Stimulated activated CD8-positive, alpha-beta memory T cell treated with anti-CD3 and anti-CD28 coated beads, Interleukin-4, amount 100 ng/mL, for 4 hours (primary cell): ENCODE results near the gene CYRIA.

ENCODE experiments used
- DNase-seq, 2 donors: peaks; one replicate each; pipeline ENCODE4 v3.0.0-alpha.2; 2020; ENCODE audit warnings: low read depth in 2 of 2, low spot score in 1 of 2

CYRIA gene

GRCh38 chr2:16669388-16669787, 3.8 kb upstream of the CYRIA start:
- DNase-seq = no peak

- no peak for DNase-seq
These were observed 791 bp upstream of the CYRIA start for GRCh38 chr2:16666449-16666801.

GRCh38 chr2:16664809-16665747, 556 bp downstream of the CYRIA start:
- no peak for DNase-seq

GRCh38 chr2:16664052-16664731, 1.4 kb downstream of the CYRIA start:
- no peak for DNase-seq

- no peak for DNase-seq
These were observed 2.3 kb downstream of the CYRIA start for GRCh38 chr2:16663121-16663905.

GRCh38 chr2:16661936-16662839, 3.4 kb downstream of the CYRIA start:
- DNase-seq = no peak

- no peak for DNase-seq
These were observed 4.1 kb downstream of the CYRIA start for GRCh38 chr2:16661526-16661925.

- DNase-seq = no peak
These were observed 5.1 kb downstream of the CYRIA start for GRCh38 chr2:16660556-16660955.

- no peak for DNase-seq
These were observed 5.5 kb downstream of the CYRIA start for GRCh38 chr2:16660114-16660513.

GRCh38 chr2:16658076-16658739, 7.4 kb downstream of the CYRIA start:
- no peak for DNase-seq

- DNase-seq = no peak
These were observed 8.0 kb downstream of the CYRIA start for GRCh38 chr2:16657671-16658070.

GRCh38 chr2:16656784-16657391, 8.7 kb downstream of the CYRIA start:
- DNase-seq = no peak

GRCh38 chr2:16655905-16656642, 9.6 kb downstream of the CYRIA start:
- no peak for DNase-seq

- DNase-seq = no peak
These were observed 10.2 kb downstream of the CYRIA start for GRCh38 chr2:16655445-16655837.

- no peak for DNase-seq
These were observed 10.7 kb downstream of the CYRIA start for GRCh38 chr2:16654833-16655444.

- DNase-seq = no peak
These were observed 11.8 kb downstream of the CYRIA start for GRCh38 chr2:16653799-16654198.

- DNase-seq = no peak
These were observed 12.6 kb downstream of the CYRIA start for GRCh38 chr2:16653083-16653375.

- DNase-seq = no peak
These were observed 13.1 kb downstream of the CYRIA start for GRCh38 chr2:16652296-16653082.
